Activated gamma-delta T cell treated with anti-CD3 and anti-CD28 coated beads, Interleukin-2, amount 50 U/mL, for 16 hours (primary cell): ENCODE measurements around the gene TGM1.

Experiments
- DNase-seq: peaks from one replicate; pipeline ENCODE4 v3.0.0-alpha.2; 2020; ENCODE audit warnings: low read depth

TGM1 gene

GRCh38 chr14:24292118-24292807 lies 29.3 kb upstream of the TGM1 start:
- no peak for DNase-seq

- DNase-seq = no peak
These were observed 28.6 kb upstream of the TGM1 start for GRCh38 chr14:24291446-24292117.

GRCh38 chr14:24290746-24291145 lies 27.8 kb upstream of the TGM1 start:
- no peak for DNase-seq

GRCh38 chr14:24289649-24290280 lies 26.8 kb upstream of the TGM1 start:
- DNase-seq = no peak

GRCh38 chr14:24286996-24287395 lies 24.0 kb upstream of the TGM1 start:
- DNase-seq = no peak

GRCh38 chr14:24285351-24285750 lies 22.4 kb upstream of the TGM1 start:
- no peak for DNase-seq

GRCh38 chr14:24284501-24285035 lies 21.6 kb upstream of the TGM1 start:
- DNase-seq = no peak

- DNase-seq = no peak
These were observed 21.0 kb upstream of the TGM1 start for GRCh38 chr14:24283796-24284460.

- no peak for DNase-seq
These were observed 19.8 kb upstream of the TGM1 start for GRCh38 chr14:24282736-24283135.

GRCh38 chr14:24281636-24282035 lies 18.7 kb upstream of the TGM1 start:
- no peak for DNase-seq

GRCh38 chr14:24280797-24281460 lies 18.0 kb upstream of the TGM1 start:
- no peak for DNase-seq

- DNase-seq = no peak
These were observed 16.6 kb upstream of the TGM1 start for GRCh38 chr14:24279301-24280186.

GRCh38 chr14:24278424-24278823 lies 15.4 kb upstream of the TGM1 start:
- no peak for DNase-seq

- DNase-seq = no peak
These were observed 14.8 kb upstream of the TGM1 start for GRCh38 chr14:24277606-24278321.

GRCh38 chr14:24277071-24277470 lies 14.1 kb upstream of the TGM1 start:
- no peak for DNase-seq

GRCh38 chr14:24274101-24274543 lies 11.1 kb upstream of the TGM1 start:
- no peak for DNase-seq

GRCh38 chr14:24273422-24273998 lies 10.5 kb upstream of the TGM1 start:
- DNase-seq = no peak

GRCh38 chr14:24272467-24272866 lies 9.5 kb upstream of the TGM1 start:
- DNase-seq = no peak

- no peak for DNase-seq
These were observed 8.9 kb upstream of the TGM1 start for GRCh38 chr14:24271834-24272263.
